C1 segment of cervical spinal cord (tissue), 14 donors: ENCODE measurements around the gene SEPTIN5.

Experiments
- DNase-seq, 14 donors: peaks; one replicate each; lab custom pipeline; 2025; lab: John Stamatoyannopoulos, UW

Gene SEPTIN5

GRCh38 chr22:19760058-19760950 is 46.0 kb downstream of the SEPTIN5 start, which contains the start of gene TBX1:
Gene TBX1 (plus strand): TSS chr22:19760778. CDS start chr22:19760844, 66 bp downstream.
- DNase-seq = no peak

DNA sequence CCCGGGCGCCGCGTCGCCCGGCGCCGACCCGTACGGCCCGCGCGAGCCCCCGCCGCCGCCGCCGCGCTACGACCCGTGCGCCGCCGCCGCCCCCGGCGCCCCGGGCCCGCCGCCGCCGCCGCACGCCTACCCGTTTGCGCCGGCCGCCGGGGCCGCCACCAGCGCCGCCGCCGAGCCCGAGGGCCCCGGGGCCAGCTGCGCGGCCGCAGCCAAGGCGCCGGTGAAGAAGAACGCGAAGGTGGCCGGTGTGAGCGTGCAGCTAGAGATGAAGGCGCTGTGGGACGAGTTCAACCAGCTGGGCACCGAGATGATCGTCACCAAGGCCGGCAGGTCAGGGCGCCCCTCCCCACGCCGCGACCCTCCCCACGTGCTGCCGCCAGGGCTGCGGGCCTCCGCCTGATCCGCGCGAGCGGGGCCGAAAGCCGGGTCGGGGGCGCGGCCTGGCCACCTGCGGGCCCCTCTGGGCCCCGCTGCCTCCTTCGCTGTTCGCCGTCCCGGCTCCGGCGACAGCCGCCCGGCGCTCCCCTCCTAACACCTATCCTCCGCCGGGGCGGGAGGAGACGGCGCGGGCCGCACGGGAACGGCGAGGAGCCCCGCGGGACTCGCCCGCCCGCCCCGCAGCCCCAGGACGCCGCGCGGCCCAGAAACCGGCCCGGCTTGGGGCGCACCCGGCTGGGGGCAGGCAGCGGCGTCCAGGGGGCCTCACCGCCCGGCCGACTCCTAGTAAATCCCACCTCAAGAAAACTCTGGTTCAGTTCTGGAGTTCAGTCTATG is 46.8 kb downstream of the SEPTIN5 start:
- DNase-seq = no peak

- DNase-seq = no peak
These were observed 47.6 kb downstream of the SEPTIN5 start for GRCh38 chr22:19761725-19762567.

DNA sequence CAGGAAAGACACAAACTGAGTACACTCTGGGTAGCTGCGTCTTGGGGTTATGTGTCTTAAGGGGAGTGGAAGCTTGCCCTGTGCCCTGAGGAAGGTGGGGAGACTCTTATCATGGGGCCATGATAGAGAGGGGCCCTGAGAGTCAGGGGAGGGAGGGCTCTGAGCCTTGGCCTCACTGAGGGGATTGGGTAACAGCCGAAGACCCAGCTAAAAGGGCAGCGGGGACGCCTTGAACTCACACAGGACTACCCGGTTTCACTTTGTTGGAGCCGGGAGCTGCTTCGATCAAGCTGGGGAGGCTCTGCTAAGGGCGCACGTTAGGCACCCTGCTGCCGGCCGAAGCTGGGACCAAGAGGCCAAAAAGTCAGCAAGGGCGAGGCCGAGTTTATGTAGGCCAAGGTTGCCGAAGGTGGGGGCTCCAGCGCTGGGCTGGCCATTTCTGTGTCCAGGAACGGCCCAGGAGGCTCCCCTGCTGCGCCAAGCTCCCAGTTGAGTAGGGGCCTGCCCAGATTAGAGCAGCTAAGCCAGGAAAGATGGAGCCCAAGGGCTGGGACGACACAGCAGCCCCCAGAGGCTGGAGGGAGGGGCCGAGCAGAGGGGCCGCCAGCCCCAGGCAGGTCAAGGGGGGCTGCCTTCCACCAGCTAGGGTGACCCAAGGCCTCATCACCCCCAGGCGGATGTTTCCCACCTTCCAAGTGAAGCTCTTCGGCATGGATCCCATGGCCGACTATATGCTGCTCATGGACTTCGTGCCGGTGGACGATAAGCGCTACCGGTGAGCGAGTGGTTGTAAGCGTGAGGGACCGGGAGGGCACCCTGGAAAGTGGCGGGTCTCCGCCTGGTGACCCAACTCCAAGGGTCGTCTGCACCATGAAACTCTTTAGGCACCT is 48.5 kb downstream of the SEPTIN5 start:
- no peak for DNase-seq

GRCh38 chr22:19763458-19764298 is 49.4 kb downstream of the SEPTIN5 start:
- no peak for DNase-seq

DNA sequence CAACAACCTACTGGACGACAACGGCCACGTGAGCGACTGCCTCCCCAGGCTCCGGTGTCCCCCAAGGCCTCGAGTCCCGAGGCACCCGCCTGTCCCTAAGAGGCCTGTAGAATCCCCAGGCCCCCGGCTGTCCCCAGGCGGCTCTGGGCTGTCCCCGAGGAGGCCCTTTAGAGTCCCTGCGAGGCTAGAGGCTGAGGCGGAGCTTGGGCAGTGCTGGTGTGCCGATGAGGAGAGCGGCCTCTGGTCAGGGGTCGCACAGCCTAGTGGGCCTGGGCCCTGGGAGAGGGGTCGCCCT is 49.9 kb downstream of the SEPTIN5 start:
- no peak for DNase-seq

- DNase-seq = no peak
These were observed 50.6 kb downstream of the SEPTIN5 start for GRCh38 chr22:19764636-19765476.

DNA sequence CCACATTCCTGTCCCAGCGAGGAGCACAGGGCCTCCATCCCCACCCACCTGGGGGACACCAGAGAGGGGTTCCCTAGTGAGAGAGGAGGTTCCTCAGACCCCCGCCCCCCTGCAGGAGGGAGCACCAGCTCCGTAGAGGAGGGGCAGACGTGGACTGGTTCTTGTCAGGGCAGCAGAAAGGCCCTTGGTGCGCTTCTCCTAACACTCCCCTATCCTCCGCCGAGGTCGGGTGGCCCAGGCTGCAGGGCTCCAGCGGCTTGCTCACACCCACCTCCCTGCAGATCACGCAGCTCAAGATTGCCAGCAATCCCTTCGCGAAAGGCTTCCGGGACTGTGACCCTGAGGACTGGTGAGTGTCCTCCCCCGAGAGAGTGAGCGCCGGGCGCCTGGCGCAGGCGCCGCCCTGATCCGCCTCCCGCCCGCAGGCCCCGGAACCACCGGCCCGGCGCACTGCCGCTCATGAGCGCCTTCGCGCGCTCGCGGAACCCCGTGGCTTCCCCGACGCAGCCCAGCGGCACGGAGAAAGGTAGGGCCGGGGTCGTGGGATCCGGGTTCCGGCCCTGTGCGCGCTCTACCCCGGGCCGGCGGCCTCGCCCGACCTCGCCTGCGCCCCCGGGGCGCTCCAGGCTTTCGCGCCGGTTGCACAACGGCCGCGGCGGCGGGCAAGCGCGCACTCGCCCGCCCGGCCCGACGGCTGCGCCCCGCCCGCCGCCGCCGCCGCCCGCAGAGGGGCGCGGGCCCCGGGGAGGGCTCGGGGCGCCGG is 51.4 kb downstream of the SEPTIN5 start:
- DNase-seq = no peak

DNA sequence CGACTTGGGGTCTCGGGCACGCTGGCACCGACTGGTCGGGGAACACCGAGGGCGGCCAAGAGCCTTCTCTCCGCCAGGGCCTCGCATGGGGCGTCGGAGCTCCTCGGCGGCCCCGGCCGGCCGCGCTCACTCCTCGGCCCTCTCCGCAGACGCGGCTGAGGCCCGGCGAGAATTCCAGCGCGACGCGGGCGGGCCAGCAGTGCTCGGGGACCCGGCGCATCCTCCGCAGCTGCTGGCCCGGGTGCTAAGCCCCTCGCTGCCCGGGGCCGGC is 51.9 kb downstream of the SEPTIN5 start:
- DNase-seq = no peak

- DNase-seq = no peak
These were observed 52.5 kb downstream of the SEPTIN5 start for GRCh38 chr22:19766511-19767426.

DNA sequence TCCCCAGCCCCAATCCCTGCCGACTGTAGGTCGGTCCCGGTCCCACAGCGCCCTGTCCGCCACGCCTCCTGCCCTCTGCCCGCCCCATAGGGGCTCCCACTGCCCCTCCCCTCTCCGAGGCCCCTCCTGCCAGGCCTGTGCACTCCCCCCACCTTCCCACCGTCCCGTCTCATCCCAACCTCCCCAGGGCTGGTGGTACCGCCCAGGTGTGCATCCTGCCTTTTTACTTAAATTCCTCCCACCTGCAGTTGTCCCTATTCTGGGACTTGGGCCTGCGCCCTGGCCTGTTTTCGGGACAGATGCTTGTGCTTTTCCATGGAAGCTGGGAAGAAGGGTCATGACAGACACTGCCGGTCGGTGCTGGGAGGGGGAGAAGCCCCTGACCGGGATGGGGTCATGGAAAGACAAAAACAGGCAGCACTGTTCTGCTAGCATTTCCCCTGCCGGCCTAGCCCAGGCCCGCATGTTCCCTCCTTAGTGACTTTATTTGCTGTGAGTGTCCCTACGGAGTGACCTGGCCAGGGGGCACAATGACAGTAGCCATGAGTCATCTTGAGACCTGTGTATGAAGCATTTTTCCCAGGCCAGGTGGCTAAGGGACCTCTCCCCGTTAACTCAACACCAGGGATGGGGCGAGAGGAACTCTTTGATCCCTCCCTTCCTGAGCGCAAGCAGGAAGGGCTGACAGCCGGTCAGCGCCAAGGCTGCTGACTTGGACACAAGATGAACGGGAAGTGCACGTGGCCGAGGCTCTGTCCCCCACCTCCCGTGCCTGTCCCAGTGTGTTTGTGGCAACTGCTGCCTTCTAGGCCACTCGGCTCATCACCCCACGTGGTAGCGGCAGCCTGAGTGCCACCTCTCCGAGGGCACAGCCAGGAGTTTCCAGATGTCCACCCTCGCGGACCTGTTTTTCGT is 53.4 kb downstream of the SEPTIN5 start:
- no peak for DNase-seq

- DNase-seq = no peak
These were observed 55.1 kb downstream of the SEPTIN5 start for GRCh38 chr22:19769393-19769715.

DNA sequence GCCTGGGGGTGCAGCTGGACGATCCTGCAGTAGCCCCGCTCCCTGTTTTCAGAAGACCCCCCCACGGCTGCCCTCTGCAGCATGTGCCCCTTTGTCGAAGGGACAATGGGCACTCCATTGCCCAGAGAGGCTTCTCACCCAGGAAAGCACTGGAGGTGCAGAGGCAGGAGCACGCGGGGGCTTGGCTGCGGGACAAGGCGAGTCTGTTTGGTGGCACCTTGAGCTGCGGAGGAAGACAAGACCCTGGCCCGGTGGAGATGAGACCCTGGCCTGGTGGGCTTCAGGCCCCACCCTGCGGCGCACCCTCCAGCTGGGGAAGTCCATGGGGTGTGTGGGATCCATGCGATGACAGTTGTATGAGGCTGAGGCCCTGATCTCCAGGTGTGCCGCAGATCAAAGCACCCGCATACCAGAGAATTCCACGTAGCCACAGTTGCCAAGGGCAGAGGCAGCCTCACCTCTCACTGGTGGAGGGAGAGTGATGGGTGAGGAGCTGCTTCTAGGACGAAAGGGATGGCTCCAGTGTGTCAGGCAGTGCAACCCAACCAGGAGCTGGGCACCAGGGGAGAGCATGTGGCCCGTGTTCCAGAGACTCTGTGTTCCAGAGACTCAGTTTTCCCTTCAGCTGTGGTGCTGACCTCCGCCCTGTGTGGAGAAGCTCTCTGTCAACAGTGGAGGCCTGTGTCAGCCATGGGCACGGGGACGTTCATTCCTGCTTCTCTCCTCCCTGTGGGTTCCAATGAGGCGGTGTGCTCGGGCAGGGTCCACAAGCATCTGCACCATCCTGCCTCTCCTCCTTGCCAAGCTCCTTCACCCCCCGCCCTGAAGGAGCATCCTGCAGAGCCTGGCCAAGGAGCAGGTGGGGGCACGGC is 56.3 kb downstream of the SEPTIN5 start:
- no peak for DNase-seq

DNA sequence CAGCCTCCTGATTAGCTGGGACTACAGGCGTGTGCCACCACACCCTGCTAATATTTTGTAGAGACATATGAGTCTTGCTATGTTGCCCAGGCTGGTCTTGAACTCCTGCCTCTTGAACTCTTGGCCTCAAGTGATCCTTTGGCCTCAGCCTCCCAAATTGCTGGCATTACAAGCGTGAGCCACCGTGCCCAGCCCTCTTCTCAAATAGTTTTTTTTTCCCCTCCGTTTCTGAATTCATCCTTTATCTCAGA is 58.0 kb downstream of the SEPTIN5 start:
- no peak for DNase-seq
